HG03060 (cell line): Measurements from ENCODE around the gene SYK.

Experiments
- ATAC-seq: cut with Tn5 transposase; IDR thresholded peaks from one replicate; pipeline ENCODE4 v1.9.1; 2021; ENCODE audit warnings: low read depth, moderate number of reproducible peaks; ENCODE audit not compliant: unreplicated experiment

The SYK gene

GRCh38 chr9:90899287-90899686, 97.7 kb downstream of the SYK start:
- no peak for ATAC-seq

- no peak for ATAC-seq
Observed at GRCh38 chr9:90900130-90900529, 98.5 kb downstream of the SYK start.

- no peak for ATAC-seq
Observed at GRCh38 chr9:90901933-90902332, 100.3 kb downstream of the SYK start.

- ATAC-seq, result no peak
Observed at GRCh38 chr9:90903766-90904424, 102.3 kb downstream of the SYK start.

GRCh38 chr9:90904706-90905478, 103.3 kb downstream of the SYK start:
- no peak for ATAC-seq

GRCh38 chr9:90905822-90906221, 104.2 kb downstream of the SYK start:
- no peak for ATAC-seq

GRCh38 chr9:90906316-90907055, 104.9 kb downstream of the SYK start:
- ATAC-seq, result no peak

GRCh38 chr9:90907056-90907445, 105.4 kb downstream of the SYK start:
- ATAC-seq, result no peak

GRCh38 chr9:90907790-90908189, 106.2 kb downstream of the SYK start:
- no peak for ATAC-seq

- ATAC-seq, result no peak
Observed at GRCh38 chr9:90909225-90909624, 107.6 kb downstream of the SYK start.

- no peak for ATAC-seq
Observed at GRCh38 chr9:90909747-90910283, 108.2 kb downstream of the SYK start.

GRCh38 chr9:90914196-90914595, 112.6 kb downstream of the SYK start:
- ATAC-seq, result no peak

- no peak for ATAC-seq
Observed at GRCh38 chr9:90914868-90915483, 113.4 kb downstream of the SYK start.

- no peak for ATAC-seq
Observed at GRCh38 chr9:90915693-90916092, 114.1 kb downstream of the SYK start.

- ATAC-seq, result no peak
Observed at GRCh38 chr9:90916147-90916734, 114.6 kb downstream of the SYK start.

- no peak for ATAC-seq
Observed at GRCh38 chr9:90919883-90920282, 118.3 kb downstream of the SYK start.

GRCh38 chr9:90921104-90921503, 119.5 kb downstream of the SYK start:
- ATAC-seq, result no peak

- no peak for ATAC-seq
Observed at GRCh38 chr9:90921969-90922368, 120.3 kb downstream of the SYK start.

GRCh38 chr9:90925581-90926257, 124.1 kb downstream of the SYK start:
- ATAC-seq, result no peak

- ATAC-seq, result no peak
Observed at GRCh38 chr9:90926936-90927335, 125.3 kb downstream of the SYK start.
